Measurements from ENCODE around the gene FBXL16. TPM values are rescaled to one million over a fixed set of nuclear protein-coding genes. Genes with fewer than 3 reads are reported as not detected.

Gene FBXL16
- total and polyA plus RNA-seq, 2 of the 13 experiments (the other 11 are each of a cell fraction or from before 2014, with no cell fraction given): 0.22 to 2.0 TPM

- TF ChIP-seq ZNF713 (CRISPR knock-in tag; IDR thresholded peaks at IDR 0.05) (no peak), ARID3A (IDR thresholded peaks at IDR 0.05; ENCODE audit: low read depth, low read length) (no peak), SAFB2 (CRISPR knock-in tag; IDR thresholded peaks at IDR 0.05; ENCODE audit: borderline replicate concordance, low read depth) (no peak), FOXP1 (IDR thresholded peaks at IDR 0.05) (no peak), FOXP1 (CRISPR knock-in tag; IDR thresholded peaks at IDR 0.05) (no peak), TRIM24 (CRISPR knock-in tag; IDR thresholded peaks at IDR 0.05) (no peak), MIXL1 (CRISPR knock-in tag; IDR thresholded peaks at IDR 0.05) (no peak), CEBPB (IDR thresholded peaks at IDR 0.05; ENCODE audit: borderline replicate concordance, low read depth, low read length) (no peak), PREB (CRISPR knock-in tag; IDR thresholded peaks at IDR 0.05) (no peak), TOE1 (CRISPR knock-in tag; IDR thresholded peaks at IDR 0.05) (no peak), CREB1 (IDR thresholded peaks at IDR 0.05) (no peak), CREB1 (CRISPR knock-in tag; IDR thresholded peaks at IDR 0.05) (no peak)
These were observed 28.0 kb upstream of the FBXL16 start (continued) for GRCh38 chr16:733382-734207.
